Fibroblast of villous mesenchyme (primary cell): ENCODE data around the gene SYNGAP1. TPM values are rescaled to one million over a fixed set of nuclear protein-coding genes. Genes with fewer than 3 reads are reported as not detected.

Source experiments
- DNase-seq: peaks from one replicate; pipeline ENCODE4 v3.0.0-alpha.2; 2010; ENCODE audit warnings: low read depth
- H3K4me3 ChIP-seq: 2 replicates; pipeline ENCODE4 v1.5.1; 2011; ENCODE audit warnings: low read depth, mild to moderate bottlenecking, low read length
- CTCF ChIP-seq: IDR thresholded peaks from 2 replicates; pipeline ENCODE4 v1.5.1; 2012; ENCODE audit warnings: low read depth, mild to moderate bottlenecking, low read length; ENCODE audit not compliant: insufficient read depth
- total RNA-seq: library from RNA; depleted of rRNA; stranded (reverse); fragments of >200 nt; gene quantifications from 2 replicates; pipeline ENCODE4 v1.2.3, GENCODE V29; 2012

The SYNGAP1 gene
- total RNA-seq, 1 donor, result 7.8 TPM

GRCh38 chr6:33413241-33414120 lies 6.4 kb upstream of the SYNGAP1 start:
- no peak overlapping the region for H3K4me3 ChIP-seq
- no peak for TF ChIP-seq CTCF
- no peak for DNase-seq

GRCh38 chr6:33414592-33415271 lies 5.1 kb upstream of the SYNGAP1 start:
- TF ChIP-seq CTCF, result peak; percentile 53
- H3K4me3 ChIP-seq, result no peak overlapping the region
- no peak for DNase-seq

GRCh38 chr6:33415831-33416230 lies 4.0 kb upstream of the SYNGAP1 start:
- TF ChIP-seq CTCF, result no peak
- no peak for DNase-seq
- H3K4me3 ChIP-seq, result peak overlapping the region; percentile 93

GRCh38 chr6:33416386-33417127 lies 3.3 kb upstream of the SYNGAP1 start:
- H3K4me3 ChIP-seq, result peak overlapping the region; percentile 93
- no peak for DNase-seq
- no peak for TF ChIP-seq CTCF

GRCh38 chr6:33417128-33417902 lies 2.5 kb upstream of the SYNGAP1 start:
- DNase-seq, result peak; percentile 82
- peak overlapping the region; percentile 93 for H3K4me3 ChIP-seq
- TF ChIP-seq CTCF, result no peak
